ENCODE data around the gene NHS. TPM values are rescaled to one million over a fixed set of nuclear protein-coding genes. Genes with fewer than 3 reads are reported as not detected.

Gene NHS
- total RNA-seq, 1 experiment from 2014 or later: 5.7 TPM

DNA sequence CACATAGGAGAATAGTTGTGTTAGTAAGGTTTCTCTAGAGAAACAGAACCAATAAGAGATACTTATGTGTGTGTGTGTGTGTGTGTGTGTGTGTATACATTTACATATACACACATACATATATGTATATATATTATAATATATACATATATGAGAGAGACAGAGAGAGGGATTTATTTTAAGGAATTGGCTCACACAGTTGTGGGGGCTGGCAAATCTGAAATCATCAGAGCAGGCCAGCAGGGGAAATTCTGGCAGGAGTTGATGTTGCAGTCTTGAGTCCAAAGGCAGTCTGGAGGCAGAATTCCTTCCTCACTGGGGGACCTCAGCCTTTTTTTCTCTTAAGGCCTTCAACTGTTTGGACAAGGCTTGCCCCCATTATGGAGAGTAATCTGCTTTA is 38.6 kb upstream of the NHS start (continued):
- no peak for TF ChIP-seq EZH2 (IDR thresholded peaks at IDR 0.05)
- TF ChIP-seq REST (IDR thresholded peaks at IDR 0.05; ENCODE audit: low read depth): no peak
- no peak for TF ChIP-seq CTCF (IDR thresholded peaks at IDR 0.05 in 2 of 3, conservative IDR thresholded peaks at IDR 0.05 in 1 of 3; ENCODE audit: borderline replicate concordance in 1 of 3, insufficient read depth in 1 of 3, low read depth in 2 of 3, low read length in 2 of 3)
- no peak for TF ChIP-seq POLR2A (IDR thresholded peaks at IDR 0.05; ENCODE audit: borderline replicate concordance, extremely low read depth, insufficient read depth, insufficient read length)
- no peak for TF ChIP-seq POLR2AphosphoS5 (IDR thresholded peaks at IDR 0.05; ENCODE audit: low read depth, low read length)

- ChIA-PET RAD21 (ENCODE audit: low non-redundant PET in 1 of 2, low total read pairs in 2 of 2, uncharacterized antibody in 2 of 2, unreplicated experiment in 2 of 2) (no interaction called here), POLR2A (no interaction called here), CTCF (no interaction called here)
- Histone ChIP-seq H3K9ac (ENCODE audit: low read length) (no peak overlapping the region), H3K27me3 (ENCODE audit: insufficient read depth, low read length) (no peaks in the 10 kb centered on the region), H3K4me3 (replicated peaks in 1 of 2; ENCODE audit: low read depth in 1 of 2, low read length in 2 of 2) (no peak overlapping the region), H3K27ac (ENCODE audit: low read depth, low read length) (no peak overlapping the region), H3K4me2 (ENCODE audit: low read length) (no peak overlapping the region), H3K9me2 (ENCODE audit: insufficient read depth) (no peaks in the 10 kb centered on the region), H3K79me2 (ENCODE audit: insufficient read depth, low read length) (no peaks in the 10 kb centered on the region), H2AFZ (ENCODE audit: low read depth, low read length, poor library complexity, severe bottlenecking) (no peak overlapping the region), H4K20me1 (ENCODE audit: insufficient read depth) (no peaks in the 10 kb centered on the region), H3K36me3 (ENCODE audit: control insufficient read depth in 1 of 2, insufficient read depth in 2 of 2, low read length in 2 of 2) (no peaks in the 10 kb centered on the region), H3K4me1 (ENCODE audit: control insufficient read depth in 1 of 2, insufficient read depth in 2 of 2, low read length in 2 of 2) (no peaks in the 10 kb centered on the region), H3K9me3 (ENCODE audit: control insufficient read depth in 1 of 2, insufficient read depth in 1 of 2, low read depth in 1 of 2, low read length in 2 of 2) (no peaks in the 10 kb centered on the region)
- BruUV-seq (replicated peaks): no TSS peak
- intact Hi-C loops (cut with micrococcal nuclease): no loop called here
- ATAC-seq: peak; percentile 77
- no peak for DNase-seq (ENCODE audit: low read depth, low spot score)
- TF ChIP-seq SRF (IDR thresholded peaks at IDR 0.05; ENCODE audit: low read depth) (no peak), POLR2A (IDR thresholded peaks at IDR 0.05; ENCODE audit: borderline replicate concordance, extremely low read depth, insufficient read depth, insufficient read length) (no peak), CEBPB (IDR thresholded peaks at IDR 0.05; ENCODE audit: low read depth) (no peak), EZH2 (IDR thresholded peaks at IDR 0.05) (no peak), TCF7L2 (IDR thresholded peaks at IDR 0.05; ENCODE audit: borderline replicate concordance, extremely low read depth, insufficient read depth, insufficient read length) (no peak), ELF1 (IDR thresholded peaks at IDR 0.05; ENCODE audit: borderline replicate concordance, low read depth) (no peak), YY1 (IDR thresholded peaks at IDR 0.05; ENCODE audit: extremely low read depth, insufficient replicate concordance, low read depth, low read length) (no peak), REST (IDR thresholded peaks at IDR 0.05; ENCODE audit: low read depth) (no peak), ZBTB33 (IDR thresholded peaks at IDR 0.05; ENCODE audit: extremely low read depth, insufficient replicate concordance, low read length) (no peak)
- TF ChIP-seq, protein P1, sequence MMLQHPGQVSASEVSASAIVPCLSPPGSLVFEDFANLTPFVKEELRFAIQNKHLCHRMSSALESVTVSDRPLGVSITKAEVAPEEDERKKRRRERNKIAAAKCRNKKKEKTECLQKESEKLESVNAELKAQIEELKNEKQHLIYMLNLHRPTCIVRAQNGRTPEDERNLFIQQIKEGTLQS (IDR thresholded peaks at IDR 0.05): no peak
Observed at GRCh38 chrX:17355976-17356375, 19.0 kb upstream of the NHS start.
